Suprapubic skin (tissue), 4 donors: ENCODE results near the gene TYSND1. TPM values are rescaled to one million over a fixed set of nuclear protein-coding genes. Genes with fewer than 3 reads are reported as not detected.

Experiments used
- DNase-seq, 2 donors: peaks; one replicate each; pipeline ENCODE4 v3.0.0-alpha.2; 2019; ENCODE audit warnings: low spot score in 2 of 2
- H3K27ac ChIP-seq: fragments of 200-600 bp; sonication (generic); one replicate; pipeline ENCODE4 v1.5.1; 2019
- H3K27me3 ChIP-seq: fragments of 200-600 bp; sonication (generic); one replicate; pipeline ENCODE4 v1.5.1; 2019
- H3K36me3 ChIP-seq: fragments of 200-600 bp; sonication (generic); one replicate; pipeline ENCODE4 v1.5.1; 2019
- H3K4me1 ChIP-seq: fragments of 200-600 bp; sonication (generic); one replicate; pipeline ENCODE4 v1.5.1; 2019
- H3K4me3 ChIP-seq: fragments of 200-600 bp; sonication (generic); one replicate; pipeline ENCODE4 v1.5.1; 2019; ENCODE audit warnings: mild to moderate bottlenecking
- H3K9me3 ChIP-seq: fragments of 200-600 bp; sonication (generic); one replicate; pipeline ENCODE4 v1.5.1; 2019
- EP300 ChIP-seq: sonication (generic); formaldehyde crosslinking; IDR thresholded peaks from one replicate; pipeline ENCODE4 v1.6.1; 2017; ENCODE audit warnings: antibody characterized with exemption
- POLR2A ChIP-seq, 2 donors: fragments of 450-650 bp; IDR thresholded peaks; one replicate each; pipeline ENCODE4 v1.6.1; 2017; ENCODE audit warnings: antibody characterized with exemption in 2 of 2, mild to moderate bottlenecking in 2 of 2, moderate library complexity in 2 of 2
- POLR2AphosphoS5 ChIP-seq, 3 donors: sonication (generic); formaldehyde crosslinking; IDR thresholded peaks; one replicate each; pipeline ENCODE4 v1.6.1; 2017; ENCODE audit warnings: antibody characterized with exemption in 3 of 3
- WGBS: methylation state at CpG from one replicate; pipeline ENCODE4 v1.1.5; 2018; 5-methylcytosine and 5-hydroxymethylcytosine counted together
- total RNA-seq, 4 donors: library from RNA; depleted of rRNA; stranded (reverse); fragments of >200 nt; gene quantifications; one replicate each; pipeline ENCODE4 v1.1.0, GENCODE V29; 2016
- TF ChIP-seq, protein P1 (sequence below), 2 donors: fragments of 200-600 bp in 1 of 2; fragments of 450-650 bp in 1 of 2; sonication (generic) in 1 of 2; IDR thresholded peaks; one replicate each; pipeline ENCODE4 v1.5.1; 2016 to 2019; ENCODE audit warnings: antibody characterized with exemption in 2 of 2, mild to moderate bottlenecking in 1 of 2, moderate library complexity in 1 of 2

Gene TYSND1
- total RNA-seq, 4 donors from 2014 or later = 32.7 to 42.5 (median 35.2) TPM

DNA sequence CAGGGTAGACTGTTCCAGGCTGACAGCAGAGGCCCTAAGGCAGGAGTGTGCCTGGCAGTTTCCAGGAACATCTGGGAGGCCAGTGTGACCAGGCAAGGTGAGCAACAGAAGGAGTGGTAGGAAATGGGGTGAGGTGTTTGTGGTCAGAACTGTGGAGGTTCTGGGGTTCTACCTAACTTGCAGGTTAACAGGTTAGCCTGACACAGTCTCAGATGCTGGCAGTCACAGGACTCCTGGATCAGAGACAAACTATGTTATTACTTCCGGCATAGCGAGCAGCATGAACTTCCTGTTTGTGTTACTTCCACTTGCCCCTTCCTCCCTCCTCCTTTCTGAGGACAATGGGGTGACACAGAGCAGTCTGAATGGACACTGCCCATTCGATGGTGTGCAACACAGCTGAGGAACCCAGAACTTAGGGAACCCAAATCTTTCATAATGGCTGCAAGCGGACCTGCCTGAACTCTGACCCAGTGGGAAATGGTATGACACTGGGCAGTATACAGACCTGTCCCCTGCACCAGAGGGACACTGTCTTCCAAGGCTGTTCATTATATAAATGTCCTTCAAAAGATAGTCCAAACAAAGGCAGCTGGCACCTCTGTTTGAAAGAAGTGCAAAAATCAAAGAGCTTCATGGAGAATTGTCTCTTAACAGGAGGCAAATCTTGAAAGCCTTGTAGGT lies 27.7 kb upstream of the TYSND1 start:
- TF ChIP-seq EP300 (no peak), POLR2AphosphoS5 (IDR thresholded peaks at IDR 0.05) (no peak)
- TF ChIP-seq, protein P1, sequence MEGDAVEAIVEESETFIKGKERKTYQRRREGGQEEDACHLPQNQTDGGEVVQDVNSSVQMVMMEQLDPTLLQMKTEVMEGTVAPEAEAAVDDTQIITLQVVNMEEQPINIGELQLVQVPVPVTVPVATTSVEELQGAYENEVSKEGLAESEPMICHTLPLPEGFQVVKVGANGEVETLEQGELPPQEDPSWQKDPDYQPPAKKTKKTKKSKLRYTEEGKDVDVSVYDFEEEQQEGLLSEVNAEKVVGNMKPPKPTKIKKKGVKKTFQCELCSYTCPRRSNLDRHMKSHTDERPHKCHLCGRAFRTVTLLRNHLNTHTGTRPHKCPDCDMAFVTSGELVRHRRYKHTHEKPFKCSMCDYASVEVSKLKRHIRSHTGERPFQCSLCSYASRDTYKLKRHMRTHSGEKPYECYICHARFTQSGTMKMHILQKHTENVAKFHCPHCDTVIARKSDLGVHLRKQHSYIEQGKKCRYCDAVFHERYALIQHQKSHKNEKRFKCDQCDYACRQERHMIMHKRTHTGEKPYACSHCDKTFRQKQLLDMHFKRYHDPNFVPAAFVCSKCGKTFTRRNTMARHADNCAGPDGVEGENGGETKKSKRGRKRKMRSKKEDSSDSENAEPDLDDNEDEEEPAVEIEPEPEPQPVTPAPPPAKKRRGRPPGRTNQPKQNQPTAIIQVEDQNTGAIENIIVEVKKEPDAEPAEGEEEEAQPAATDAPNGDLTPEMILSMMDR (IDR thresholded peaks at IDR 0.05) = no peak
- H3K4me1 ChIP-seq = peaks cover 17% of the 10 kb centered on the region
- H3K4me3 ChIP-seq = no peak overlapping the region
- no peak for DNase-seq
- H3K36me3 ChIP-seq = no peaks in the 10 kb centered on the region
- H3K9me3 ChIP-seq = no peaks in the 10 kb centered on the region
- WGBS = 59% methylated on average over 4 of the region's 4 CpGs
- no peak overlapping the region for H3K27ac ChIP-seq
- no peaks in the 10 kb centered on the region for H3K27me3 ChIP-seq

DNA sequence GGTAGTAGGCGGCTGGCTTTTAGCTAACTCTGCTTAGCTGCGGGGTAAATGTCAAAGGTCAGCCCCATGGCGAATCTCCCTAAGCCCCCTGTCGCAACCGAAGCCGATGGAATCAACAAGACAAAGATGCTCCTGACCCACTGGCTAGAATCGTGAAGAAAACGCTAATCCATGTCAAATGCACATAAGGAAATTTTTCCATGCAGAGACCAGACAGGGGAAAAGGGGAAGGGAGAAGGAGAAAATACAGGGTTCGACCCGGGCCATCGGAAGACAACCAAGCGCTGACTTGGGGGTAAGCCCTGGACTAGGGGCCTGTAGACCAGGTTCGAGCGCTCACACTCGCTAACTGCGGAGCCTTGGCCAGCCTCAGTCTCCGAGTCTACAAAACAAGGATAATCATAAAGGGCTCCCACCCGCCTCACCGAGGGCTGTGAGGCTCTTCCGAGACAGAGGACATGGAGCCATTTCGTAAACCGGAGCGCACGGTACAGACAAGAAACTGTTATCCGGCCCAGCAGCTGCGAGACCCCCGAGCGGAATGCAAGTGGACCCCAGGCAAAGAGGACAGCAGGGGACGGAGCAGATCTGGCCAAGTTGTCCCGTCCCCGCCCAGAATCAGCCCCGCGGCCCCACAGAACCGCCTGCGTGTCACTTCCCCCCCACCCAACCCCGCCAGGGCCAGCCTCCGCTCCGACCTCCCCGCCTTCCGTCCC lies 23.3 kb upstream of the TYSND1 start:
- under 1% methylated on average over 31 of the region's 40 CpGs for WGBS
- no peak for TF ChIP-seq POLR2A (IDR thresholded peaks at IDR 0.05)
- TF ChIP-seq, protein P1 (IDR thresholded peaks at IDR 0.05) = no peak
- TF ChIP-seq EP300 = no peak
- TF ChIP-seq POLR2AphosphoS5 (IDR thresholded peaks at IDR 0.05) = no peak
- Histone ChIP-seq H3K9me3 (no peaks in the 10 kb centered on the region), H3K4me3 (peak overlapping the region; percentile 97), H3K36me3 (no peaks in the 10 kb centered on the region), H3K4me1 (peaks cover 39% of the 10 kb centered on the region), H3K27ac (peak overlapping the region; percentile 89), H3K27me3 (no peaks in the 10 kb centered on the region)
- no peak for DNase-seq

DNA sequence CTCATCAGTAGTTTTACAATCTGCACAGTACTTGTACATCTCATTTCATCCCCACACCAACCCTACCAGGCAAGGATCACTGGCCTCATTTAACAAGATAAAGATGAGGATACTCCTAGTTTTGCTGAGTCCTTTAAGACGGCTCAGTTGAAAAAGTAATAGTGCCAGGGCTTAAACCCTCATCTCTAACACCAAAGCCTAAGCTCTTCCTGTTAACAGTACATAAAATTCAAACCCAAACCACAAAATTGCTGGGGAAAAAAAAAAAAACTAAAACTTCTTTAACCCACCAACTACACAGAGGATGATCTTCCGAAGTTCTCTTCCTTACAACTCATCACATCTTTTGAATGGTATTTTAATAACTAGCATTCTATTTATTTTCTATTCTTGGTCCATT lies 22.5 kb upstream of the TYSND1 start:
- H3K9me3 ChIP-seq = no peaks in the 10 kb centered on the region
- no peaks in the 10 kb centered on the region for H3K27me3 ChIP-seq
- H3K36me3 ChIP-seq = no peaks in the 10 kb centered on the region
- peak overlapping the region; percentile 97 for H3K4me3 ChIP-seq
- TF ChIP-seq POLR2AphosphoS5 (IDR thresholded peaks at IDR 0.05) = no peak
- no peak for TF ChIP-seq EP300
- TF ChIP-seq, protein P1 (IDR thresholded peaks at IDR 0.05) = no peak
- no peak for TF ChIP-seq POLR2A (IDR thresholded peaks at IDR 0.05)
- DNase-seq = no peak
- H3K4me1 ChIP-seq = peaks cover 39% of the 10 kb centered on the region
- 16% methylated on average over 2 of the region's 2 CpGs for WGBS
- no peak overlapping the region for H3K27ac ChIP-seq

DNA sequence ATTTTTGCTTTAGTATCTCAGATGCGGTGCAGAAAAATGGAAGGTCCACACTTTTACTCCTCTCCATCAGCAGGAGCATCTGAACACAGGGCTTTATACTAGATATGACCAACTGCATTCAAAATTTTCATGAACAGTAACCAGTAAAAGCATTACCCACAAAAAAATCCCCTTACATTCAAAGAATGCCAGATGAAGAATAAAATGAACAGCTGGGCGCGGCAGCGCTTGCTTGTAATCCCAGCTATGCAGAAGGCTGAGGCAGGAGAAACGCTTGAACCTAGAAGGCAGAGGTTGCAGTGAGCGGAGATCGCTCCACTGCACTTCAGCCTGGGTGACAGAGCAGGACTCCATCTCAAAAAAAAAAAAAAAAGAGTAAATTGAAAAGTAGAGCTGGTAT lies 20.7 kb upstream of the TYSND1 start:
- Histone ChIP-seq H3K9me3 (no peaks in the 10 kb centered on the region), H3K27me3 (no peaks in the 10 kb centered on the region), H3K36me3 (no peaks in the 10 kb centered on the region), H3K27ac (no peak overlapping the region), H3K4me1 (peaks cover 47% of the 10 kb centered on the region), H3K4me3 (no peak overlapping the region)
- 79% methylated on average over 7 of the region's 7 CpGs for WGBS
- TF ChIP-seq EP300 (no peak), POLR2AphosphoS5 (IDR thresholded peaks at IDR 0.05) (no peak), POLR2A (IDR thresholded peaks at IDR 0.05) (no peak)
- TF ChIP-seq, protein P1 (IDR thresholded peaks at IDR 0.05) = no peak
- no peak for DNase-seq

DNA sequence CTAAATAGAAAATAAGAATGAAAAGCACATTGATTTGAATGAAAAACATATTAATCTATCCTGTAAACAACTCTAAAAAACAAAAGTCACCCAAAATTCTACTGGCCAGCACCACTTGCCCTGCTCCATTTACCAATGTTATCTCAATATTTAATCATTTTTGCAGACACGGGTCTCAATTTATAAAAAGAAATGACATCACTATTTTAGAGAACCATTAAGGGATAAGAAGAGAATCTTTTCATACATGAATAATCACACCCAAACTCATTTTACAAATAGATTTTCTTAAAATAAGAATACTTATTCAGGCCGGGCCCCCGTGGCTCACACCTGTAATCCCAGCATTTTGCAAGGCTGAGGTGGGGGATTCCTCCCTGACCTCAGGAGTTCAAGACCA lies 19.9 kb upstream of the TYSND1 start:
- TF ChIP-seq, protein P1 (IDR thresholded peaks at IDR 0.05) = no peak
- TF ChIP-seq EP300 (no peak), POLR2AphosphoS5 (IDR thresholded peaks at IDR 0.05) (no peak), POLR2A (IDR thresholded peaks at IDR 0.05) (no peak)
- no peak for DNase-seq
- Histone ChIP-seq H3K4me3 (no peak overlapping the region), H3K36me3 (peaks cover 2% of the 10 kb centered on the region), H3K9me3 (no peaks in the 10 kb centered on the region), H3K4me1 (peaks cover 55% of the 10 kb centered on the region), H3K27ac (no peak overlapping the region), H3K27me3 (no peaks in the 10 kb centered on the region)
- 74% methylated on average over 3 of the region's 3 CpGs for WGBS
